Measurements from ENCODE around the gene LYSMD1.

GRCh38 chr1:151137789-151138188, 27.9 kb downstream of the LYSMD1 start:
- no peak for TF ChIP-seq CTCF (conservative IDR thresholded peaks at IDR 0.05; ENCODE audit: low read length)
- no peak for TF ChIP-seq EZH2phosphoT487 (IDR thresholded peaks at IDR 0.05; ENCODE audit: borderline replicate concordance)
